Measurements from ENCODE around the gene SYT7.

DNA sequence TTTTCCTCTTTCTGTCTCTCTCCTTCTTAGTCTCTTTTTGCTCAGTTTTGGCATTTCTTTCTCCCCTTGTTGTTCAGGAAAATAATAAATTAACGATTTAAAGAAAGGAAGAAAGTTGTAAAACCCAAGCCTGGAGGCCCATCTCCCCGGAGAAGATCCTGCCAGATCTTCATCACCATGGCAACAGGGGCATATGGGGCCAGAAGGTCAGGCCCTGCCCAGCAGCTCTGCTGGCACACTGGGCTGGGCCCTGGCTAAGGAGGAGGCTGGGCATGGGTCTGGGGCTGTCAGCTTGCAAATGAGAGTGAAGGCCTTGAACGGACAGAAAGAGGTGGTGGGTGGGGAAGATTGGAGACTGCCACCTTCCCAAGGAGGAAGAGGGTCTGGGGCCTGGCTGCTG, 69.5 kb downstream of the SYT7 start:
- TF ChIP-seq POLR2A (IDR thresholded peaks at IDR 0.05; ENCODE audit: low read depth, low read length) = no peak
- no peak for TF ChIP-seq TAF1 (IDR thresholded peaks at IDR 0.05; ENCODE audit: borderline replicate concordance, low read depth, low read length)

Measured in GM12892 (cell line).